ENCODE measurements around the gene TUFT1.
A peak's percentile ranks its signal among the peaks of the same experiment; 100 is the strongest.
"Not testable (repeated sequence)": the region's sequence is repeated elsewhere in the genome, so short reads cannot be mapped to it uniquely, and the experiment has no call there.

Gene TUFT1

DNA sequence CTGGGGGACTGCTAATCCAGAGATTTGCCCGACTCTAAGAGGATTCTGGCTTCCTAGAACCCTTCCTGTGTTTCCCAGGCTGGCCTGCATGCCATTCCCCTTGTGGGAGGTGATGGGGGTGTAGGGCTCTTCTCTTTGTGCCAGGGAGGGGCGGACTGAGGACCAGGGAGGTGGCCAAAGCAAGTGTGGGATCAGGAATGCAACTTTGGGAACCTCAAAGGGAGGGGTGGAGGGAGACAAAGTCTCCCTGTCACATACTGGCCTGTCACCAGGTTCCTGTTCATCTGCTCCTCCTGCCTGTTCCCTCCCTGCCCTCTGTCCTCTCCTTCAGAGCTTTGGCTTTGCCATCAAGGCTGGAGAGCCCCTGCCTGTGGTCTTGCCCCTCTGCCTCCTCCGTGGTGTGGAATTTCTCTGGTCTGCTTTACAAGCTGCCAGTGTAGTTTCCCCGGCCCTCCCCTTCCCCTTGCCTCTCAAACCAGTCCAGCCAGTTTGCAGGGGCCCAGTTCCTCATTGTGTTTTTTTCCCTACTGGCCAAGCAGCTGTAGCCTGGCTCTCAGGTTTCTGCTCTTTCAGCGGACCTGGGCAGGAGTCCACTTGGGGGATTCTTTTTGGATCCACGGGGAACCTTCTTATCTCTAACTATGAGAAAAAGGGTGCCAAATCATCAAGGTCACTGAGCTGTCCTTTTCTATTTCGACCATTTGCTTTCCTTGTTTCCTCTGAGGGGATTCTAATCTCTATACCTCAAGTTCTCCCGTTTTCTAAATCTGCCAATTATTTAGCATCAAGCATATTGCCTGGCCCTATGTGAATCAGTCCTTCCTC is 27.1 kb upstream of the TUFT1 start:
- DNase-seq, result no peak

DNA sequence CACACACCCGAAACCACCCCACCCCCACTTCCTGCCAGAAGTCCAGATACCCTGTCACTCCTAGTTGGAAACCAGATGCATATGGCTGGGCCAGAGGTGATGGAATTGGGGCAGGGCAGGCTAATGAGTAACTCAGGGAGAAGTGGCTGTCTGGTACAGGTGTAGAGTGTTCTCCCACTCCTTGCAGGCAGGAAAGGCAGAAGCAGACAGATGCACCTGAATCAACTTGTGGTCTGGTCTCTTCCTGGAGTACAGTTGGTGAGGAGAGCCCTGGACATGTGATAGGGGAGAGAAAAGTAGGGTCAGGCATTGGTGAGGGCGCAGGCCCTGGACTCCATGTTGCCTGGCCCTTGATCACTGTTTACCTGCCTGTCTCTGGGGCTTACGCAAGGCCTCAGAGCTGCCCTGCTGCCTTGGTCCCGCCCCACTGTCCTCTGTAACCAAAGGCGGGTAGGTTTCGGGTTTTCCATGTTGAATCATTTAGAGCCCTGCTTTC is 26.4 kb upstream of the TUFT1 start:
- no peak for DNase-seq

DNA sequence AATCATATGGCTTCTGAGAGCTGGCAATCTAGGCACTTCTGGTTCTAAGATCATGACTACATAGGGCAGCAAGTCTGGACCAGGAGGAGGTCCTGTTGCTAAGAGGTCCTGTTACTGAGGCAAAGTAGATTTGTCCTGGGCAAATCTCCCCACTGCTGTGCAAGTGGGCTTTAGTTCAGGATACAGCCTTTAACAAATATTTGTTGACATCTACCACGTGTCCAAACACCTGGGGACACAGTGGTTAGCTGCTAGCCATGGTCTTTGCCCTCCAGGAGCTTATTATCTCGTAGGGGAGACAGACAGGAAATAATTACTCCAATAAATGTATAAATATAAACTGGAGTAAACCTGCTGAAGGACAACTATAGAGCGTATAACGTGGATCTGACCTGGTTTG is 25.7 kb upstream of the TUFT1 start:
- no peak for DNase-seq

DNA sequence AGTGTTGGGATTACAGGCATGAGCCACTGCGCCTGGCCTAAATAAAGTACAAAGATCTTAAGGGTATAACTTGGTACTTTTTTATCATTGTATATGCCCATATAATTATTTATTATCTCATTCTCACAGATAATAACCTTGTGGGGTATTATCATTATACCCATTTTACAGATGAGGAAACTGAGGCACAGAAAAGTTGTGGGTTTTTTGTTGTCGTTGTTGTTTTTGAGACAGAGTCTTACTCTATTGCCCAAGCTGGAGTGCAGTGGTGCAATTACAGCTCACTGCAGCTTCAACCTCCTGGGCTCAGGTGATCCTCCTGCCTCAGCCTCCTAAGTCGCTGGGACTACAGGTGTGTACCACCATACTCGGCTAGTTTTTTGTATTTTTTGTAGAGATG is 24.8 kb upstream of the TUFT1 start:
- no peak for DNase-seq

DNA sequence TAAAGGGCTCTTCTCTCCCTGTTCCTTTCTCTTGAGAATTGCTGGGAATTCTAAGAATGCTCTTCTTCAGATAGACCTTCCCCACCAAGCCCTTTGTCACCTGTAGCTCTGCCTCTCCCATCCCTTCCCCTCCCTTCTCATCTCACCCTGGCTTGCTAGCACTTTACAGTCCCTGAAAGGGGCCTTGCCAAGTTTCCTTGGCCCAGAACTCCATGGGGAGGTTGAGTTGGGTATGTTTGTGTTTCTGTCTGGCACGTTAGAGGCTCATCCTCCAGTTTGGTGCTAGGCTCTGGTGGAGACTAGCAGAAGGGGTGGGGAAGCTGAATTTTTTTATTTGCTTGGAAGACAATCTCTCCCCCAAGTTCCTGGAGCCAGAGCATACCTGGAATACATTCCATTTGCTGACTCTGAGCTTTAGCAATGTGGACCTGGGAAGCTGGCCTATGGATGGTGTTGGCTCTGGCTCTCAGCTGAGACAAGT is 24.0 kb upstream of the TUFT1 start:
- no peak for DNase-seq

DNA sequence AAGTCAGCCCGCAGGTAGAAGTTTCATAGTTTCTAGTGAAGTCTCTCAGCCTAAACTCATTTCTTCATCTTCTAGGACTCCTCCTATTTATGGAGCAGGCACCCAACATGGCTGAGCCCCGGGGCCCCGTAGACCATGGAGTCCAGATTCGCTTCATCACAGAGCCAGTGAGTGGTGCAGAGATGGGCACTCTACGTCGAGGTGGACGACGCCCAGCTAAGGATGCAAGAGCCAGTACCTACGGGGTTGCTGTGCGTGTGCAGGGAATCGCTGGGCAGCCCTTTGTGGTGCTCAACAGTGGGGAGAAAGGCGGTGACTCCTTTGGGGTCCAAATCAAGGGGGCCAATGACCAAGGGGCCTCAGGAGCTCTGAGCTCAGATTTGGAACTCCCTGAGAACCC is 21.7 kb upstream of the TUFT1 start:
- DNase-seq, result no peak

DNA sequence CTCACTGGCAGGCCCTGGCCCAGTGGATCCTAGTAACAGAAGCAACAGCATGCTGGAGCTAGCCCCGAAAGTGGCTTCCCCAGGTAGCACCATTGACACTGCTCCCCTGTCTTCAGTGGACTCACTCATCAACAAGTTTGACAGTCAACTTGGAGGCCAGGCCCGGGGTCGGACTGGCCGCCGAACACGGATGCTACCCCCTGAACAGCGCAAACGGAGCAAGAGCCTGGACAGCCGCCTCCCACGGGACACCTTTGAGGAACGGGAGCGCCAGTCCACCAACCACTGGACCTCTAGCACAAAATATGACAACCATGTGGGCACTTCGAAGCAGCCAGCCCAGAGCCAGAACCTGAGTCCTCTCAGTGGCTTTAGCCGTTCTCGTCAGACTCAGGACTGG is 21.2 kb upstream of the TUFT1 start:
- DNase-seq, result no peak

DNA sequence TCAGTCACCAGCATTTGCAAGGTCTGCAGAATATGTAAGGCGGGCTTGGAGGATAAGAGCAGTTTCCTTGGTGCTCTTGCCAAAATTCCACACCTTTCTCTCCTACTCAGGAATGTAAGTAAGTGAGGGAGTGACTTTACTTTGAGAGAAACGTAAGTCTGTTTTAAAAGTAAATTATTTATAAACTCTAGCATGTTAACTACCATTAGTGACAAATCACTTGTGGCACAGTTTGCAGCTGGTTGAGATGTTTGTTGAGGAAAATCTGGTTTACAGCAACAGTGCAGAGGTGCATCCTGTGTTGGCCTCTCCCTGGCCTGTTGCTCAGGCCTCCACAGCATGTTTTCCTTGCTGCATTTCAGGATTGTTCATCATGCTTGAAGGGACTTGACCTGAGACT is 20.4 kb upstream of the TUFT1 start:
- no peak for DNase-seq

DNA sequence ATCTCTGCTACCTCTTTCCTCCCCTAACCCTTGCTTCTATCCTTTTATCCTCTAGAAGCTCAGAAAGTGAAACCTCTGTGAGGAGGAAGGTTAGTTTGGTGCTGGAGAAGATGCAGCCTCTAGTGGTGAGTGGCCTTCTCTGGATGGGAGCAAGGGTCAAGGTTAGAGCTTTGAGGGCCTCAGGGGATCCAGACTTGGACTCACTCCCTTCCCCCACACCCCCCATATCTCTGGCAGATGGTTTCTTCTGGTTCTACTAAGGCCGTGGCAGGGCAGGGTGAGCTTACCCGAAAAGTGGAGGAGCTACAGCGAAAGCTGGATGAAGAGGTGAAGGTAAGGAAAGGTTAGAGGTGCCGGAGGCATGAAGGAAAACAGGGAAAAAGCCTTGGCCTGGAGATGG is 19.8 kb upstream of the TUFT1 start:
- no peak for DNase-seq

DNA sequence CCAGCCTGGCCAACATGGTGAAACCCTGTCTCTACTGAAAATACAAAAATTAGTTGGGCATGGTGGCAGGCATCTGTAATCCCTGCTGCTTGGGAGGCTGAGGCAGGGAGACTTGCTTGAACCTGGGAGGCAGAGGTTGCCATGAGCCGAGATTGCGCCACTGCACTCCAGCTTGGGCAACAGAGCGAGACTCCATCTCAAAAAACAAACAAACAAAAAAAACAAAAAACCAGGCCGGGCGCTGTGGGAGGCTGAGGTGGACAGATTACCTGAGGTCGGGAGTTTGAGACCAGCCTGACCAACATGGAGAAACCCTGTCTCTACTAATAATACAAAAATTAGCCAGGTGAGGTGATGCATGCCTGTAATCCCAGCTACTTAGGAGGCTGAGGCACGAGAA is 17.7 kb upstream of the TUFT1 start:
- not testable (repeated sequence) for DNase-seq

DNA sequence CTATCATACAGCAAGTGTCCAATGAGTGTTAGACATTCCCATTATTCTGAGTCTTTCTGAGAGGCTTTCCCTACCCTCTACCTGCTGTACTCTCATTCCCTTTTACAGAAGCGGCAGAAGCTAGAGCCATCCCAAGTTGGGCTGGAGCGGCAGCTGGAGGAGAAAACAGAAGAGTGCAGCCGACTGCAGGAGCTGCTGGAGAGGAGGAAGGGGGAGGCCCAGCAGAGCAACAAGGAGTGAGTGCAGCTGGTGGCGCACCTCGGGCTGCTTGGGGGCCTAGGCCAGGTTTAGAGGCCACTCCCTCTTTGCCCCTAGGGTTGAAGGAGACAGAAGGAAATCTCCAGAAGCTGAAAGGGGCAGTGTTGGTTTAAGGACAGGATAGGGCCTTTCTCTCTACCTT is 16.8 kb upstream of the TUFT1 start:
- DNase-seq, result no peak

DNA sequence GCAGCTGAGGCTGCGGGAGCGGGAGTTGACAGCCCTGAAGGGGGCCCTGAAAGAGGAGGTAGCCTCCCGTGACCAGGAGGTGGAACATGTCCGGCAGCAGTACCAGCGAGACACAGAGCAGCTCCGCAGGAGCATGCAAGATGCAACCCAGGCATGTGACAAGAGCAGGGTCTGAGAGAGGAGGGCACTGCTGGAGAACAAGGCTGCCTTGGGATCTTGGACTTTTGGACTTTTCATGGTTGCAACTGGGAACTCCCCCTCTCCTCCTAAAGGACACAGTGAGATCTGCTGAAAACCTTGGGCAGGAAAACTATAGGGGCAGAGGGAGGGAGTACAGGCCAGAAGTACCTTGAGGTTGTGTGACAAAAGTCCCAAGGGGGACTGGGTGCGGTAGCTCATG is 15.4 kb upstream of the TUFT1 start:
- no peak for DNase-seq

DNA sequence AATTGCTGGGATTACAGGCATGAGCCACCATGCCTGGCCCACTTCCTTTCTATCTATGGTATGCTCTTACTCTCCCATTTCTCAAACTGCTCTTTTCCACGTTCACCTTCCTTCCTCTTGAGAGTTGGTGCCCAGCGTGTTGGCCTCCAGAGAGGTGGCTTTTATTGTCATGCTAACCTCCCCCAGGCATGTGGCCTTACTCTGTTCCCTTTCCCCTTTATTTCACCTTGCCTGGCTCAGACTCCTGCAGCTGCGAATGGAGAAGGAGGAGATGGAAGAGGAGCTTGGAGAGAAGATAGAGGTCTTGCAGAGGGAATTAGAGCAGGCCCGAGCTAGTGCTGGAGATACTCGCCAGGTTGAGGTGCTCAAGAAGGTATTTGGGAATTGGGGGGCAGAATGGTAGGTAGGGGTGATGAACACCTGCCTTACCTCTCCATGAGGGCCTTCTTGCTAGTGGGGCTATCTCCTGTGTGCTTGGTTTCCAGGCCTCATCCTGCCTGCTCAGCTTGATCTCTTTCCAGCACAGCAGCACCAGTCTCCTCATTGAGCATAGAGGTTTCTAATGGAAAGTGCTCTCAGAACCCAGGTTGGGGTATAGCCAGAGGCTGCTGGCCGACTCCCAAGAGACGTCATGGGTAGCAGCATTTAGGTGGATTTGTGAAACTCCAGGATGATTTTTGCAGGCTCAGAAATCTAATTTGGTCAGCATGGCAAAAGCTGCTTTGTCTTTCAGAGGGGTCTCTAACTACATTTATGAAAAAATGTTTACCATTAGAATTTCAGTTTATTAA is 13.2 kb upstream of the TUFT1 start:
- DNase-seq, result no peak

DNA sequence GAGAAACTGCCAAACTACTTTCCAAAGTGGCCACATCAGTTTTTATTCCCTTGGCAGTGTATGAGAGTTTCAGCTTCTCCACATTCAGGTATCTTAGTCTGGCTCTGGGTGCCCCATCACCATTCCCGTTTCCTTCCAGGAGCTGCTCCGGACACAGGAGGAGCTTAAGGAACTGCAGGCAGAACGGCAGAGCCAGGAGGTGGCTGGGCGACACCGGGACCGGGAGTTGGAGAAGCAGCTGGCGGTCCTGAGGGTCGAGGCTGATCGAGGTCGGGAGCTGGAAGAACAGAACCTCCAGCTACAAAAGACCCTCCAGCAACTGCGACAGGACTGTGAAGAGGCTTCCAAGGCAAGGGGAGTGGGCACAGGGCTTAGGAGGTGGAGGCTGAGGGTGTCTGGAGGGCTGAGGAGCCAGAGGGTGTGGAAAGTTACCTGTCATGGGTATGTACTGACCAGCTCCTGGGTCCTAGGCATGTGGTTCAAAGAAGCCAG is 10.9 kb upstream of the TUFT1 start:
- DNase-seq, result no peak

DNA sequence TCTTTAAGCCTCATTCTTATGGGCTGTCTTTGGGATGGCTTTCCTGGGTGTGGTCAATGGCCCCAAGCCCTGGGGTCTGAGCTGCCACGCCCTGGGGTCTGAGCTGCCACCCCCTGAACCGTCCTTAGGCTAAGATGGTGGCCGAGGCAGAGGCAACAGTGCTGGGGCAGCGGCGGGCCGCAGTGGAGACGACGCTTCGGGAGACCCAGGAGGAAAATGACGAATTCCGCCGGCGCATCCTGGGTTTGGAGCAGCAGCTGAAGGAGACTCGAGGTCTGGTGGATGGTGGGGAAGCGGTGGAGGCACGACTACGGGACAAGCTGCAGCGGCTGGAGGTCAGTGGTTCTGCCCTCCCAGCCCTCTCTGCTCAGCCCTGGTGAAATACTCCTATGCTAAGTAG is 10.3 kb upstream of the TUFT1 start:
- no peak for DNase-seq

DNA sequence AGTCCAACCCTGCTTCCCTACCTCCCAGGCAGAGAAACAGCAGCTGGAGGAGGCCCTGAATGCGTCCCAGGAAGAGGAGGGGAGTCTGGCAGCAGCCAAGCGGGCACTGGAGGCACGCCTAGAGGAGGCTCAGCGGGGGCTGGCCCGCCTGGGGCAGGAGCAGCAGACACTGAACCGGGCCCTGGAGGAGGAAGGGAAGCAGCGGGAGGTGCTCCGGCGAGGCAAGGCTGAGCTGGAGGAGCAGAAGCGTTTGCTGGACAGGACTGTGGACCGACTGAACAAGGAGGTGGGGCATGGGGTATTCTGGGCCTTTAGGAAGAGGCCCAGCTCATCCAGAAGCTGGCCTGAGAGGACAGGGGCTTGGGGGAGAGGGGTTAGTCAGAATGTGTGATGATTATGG is 9.6 kb upstream of the TUFT1 start:
- no peak for DNase-seq

DNA sequence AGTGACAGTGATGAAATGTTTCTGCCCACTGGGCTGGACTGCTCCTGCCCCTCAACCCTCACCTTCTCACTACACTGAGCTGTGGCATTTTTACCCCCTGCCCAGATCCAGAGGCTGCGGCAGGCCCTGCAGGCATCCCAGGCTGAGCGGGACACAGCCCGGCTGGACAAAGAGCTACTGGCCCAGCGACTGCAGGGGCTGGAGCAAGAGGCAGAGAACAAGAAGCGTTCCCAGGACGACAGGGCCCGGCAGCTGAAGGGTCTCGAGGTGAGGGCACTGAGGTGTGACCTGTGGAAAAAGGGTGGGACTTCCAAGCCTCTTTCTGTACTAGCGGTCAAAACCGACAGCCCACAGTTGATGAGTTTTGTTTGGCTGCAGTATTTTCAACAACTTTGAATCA is 6.2 kb upstream of the TUFT1 start:
- DNase-seq, result no peak

DNA sequence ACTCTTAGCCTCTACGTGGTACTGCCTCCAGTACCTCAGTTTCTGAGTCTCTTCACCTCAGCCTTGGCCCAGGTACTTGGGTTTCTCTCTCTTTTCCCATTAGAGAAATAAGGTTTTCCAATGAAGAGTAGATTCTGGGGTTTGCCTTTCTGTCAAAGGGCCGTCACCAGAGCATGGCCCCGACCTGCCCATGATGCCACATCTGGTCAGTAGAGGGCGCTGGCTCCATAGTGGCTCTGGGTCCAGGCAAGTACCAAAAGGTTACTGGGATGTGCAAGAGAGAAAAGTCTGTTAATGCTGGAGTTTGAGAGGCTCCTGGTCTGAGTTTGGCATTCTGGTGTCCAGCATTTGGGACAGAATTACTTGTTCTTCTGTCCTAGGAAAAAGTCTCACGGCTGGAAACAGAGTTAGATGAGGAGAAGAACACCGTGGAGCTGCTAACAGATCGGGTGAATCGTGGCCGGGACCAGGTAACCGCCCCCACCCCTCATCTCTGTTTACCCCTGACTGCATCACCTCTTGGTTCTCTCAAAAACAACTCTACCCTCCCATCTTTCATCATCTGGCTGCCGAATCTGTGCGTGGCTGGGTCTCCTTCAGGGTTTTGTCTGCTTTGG is 5.3 kb upstream of the TUFT1 start:
- DNase-seq, result no peak

DNA sequence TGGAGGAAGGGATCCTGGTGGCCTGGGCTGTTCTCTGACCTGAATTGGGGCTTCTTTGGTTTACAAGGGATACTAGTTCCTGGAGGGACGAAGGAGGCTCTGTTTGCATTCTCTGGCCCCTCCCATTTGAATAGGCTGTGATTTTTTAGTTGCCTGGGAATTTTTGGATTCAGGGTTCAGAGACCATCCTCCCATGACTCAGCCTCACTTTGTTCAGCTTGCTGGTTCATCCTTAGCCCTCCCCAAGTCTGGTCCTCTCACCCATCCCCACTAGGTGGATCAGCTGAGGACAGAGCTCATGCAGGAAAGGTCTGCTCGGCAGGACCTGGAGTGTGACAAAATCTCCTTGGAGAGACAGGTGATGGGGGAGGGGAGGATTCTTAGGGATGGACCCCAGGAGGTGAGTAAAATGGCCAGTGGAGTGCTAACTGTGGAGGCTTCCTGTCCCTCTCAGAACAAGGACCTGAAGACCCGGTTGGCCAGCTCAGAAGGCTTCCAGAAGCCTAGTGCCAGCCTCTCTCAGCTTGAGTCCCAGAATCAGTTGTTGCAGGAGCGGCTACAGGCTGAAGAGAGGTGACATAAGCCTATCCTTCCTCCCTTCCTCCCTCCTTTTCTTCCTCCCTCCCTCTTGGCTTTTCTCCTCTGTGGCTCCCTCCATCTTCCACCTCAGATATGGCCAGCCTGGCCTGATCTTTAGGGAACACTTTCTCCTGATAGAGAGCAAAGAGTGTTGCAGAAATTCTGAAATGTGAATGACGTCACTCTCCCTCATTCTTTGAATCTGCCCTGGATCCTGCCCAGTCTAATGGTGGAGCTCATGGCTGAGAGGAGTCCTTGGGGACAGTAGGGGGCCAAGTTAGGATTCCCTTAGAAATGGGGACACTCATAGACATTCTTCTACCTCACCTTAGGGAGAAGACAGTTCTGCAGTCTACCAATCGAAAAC is 4.5 kb upstream of the TUFT1 start:
- no peak for DNase-seq

DNA sequence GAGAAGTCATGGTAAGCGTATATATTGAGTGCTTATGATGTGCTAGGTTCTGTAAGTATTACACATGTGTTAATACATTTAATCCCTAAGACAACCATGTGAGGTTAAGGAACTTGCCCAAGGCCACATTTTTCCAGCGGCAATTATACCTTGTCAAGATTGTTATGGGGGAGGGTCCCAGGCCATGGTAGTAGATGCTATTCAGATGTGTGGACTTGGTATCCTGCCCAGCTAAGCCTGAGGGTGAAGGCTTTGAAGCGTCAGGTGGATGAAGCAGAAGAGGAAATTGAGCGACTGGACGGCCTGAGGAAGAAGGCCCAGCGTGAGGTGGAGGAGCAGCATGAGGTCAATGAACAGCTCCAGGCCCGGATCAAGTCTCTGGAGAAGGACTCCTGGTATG is 3.6 kb upstream of the TUFT1 start:
- DNase-seq, result no peak

DNA sequence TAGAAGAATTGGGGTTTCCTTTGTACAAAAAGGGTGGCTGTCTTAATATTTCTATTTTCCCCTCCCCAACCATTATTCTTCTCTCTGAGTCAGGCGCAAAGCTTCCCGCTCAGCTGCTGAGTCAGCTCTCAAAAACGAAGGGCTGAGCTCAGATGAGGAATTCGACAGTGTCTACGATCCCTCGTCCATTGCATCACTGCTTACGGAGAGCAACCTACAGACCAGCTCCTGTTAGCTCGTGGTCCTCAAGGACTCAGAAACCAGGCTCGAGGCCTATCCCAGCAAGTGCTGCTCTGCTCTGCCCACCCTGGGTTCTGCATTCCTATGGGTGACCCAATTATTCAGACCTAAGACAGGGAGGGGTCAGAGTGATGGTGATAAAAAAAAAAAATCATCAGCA is 3.0 kb upstream of the TUFT1 start:
- no peak for DNase-seq

DNA sequence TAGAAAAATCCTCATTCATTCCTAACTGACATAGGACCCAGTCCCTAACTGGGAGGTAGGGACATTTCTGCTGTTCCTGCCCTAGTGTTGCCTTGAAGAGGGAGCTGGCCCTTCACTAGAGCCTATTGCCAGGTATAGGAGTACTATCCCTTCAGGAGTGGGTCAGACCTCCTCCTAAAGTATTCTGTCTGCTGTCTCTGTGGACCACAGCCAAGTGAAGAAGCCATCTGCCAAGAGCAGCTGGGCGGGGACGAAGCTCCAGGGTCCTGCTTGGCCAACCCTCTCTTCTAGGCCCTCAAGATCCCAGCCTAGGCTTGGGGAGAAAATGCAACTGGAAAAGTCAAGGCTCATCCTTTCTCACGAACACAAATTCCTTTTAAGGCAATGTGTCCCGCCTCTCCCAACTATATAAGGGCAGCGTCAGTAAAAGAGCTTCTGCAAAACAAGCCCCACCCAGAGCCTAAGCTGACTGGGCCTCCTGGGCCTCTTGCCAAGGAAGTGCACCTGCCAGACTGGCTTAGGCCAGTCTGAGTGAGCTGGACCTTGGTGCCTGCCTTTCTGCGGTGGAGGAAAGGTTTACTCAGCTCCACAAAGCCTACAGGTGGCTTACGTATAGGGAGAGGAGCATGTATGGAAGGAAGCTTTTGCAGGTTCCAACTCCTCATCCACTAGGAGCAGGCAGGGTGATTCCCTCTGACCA is 638 bp upstream of the TUFT1 start:
- peak; percentile 68 for DNase-seq

All from NCI-H1436 treated with DMSO at 0.1 percent for 48 hours (cell line).